HAP-1 (cell line): ENCODE measurements around the gene TACC2.

Experiments used
- DNase-seq, 2 experiments: peaks; one replicate each; pipeline ENCODE4 v3.0.0-alpha.2; 2016 to 2020; ENCODE audit warnings: low spot score in 2 of 2
- H3K27me3 ChIP-seq: fragments of 250-450 bp; sonication (Bioruptor Pico); 2 replicates; pipeline ENCODE4 v1.5.1; 2020; ENCODE audit warnings: low read depth, mild to moderate bottlenecking, moderate library complexity
- H3K36me3 ChIP-seq: fragments of 250-450 bp; sonication (Bioruptor Pico); replicated peaks from 2 replicates; pipeline ENCODE4 v1.5.1; 2020; ENCODE audit warnings: mild to moderate bottlenecking
- H3K4me1 ChIP-seq: fragments of 250-450 bp; sonication (Bioruptor Pico); 2 replicates; pipeline ENCODE4 v1.5.1; 2020; ENCODE audit warnings: mild to moderate bottlenecking
- H3K4me3 ChIP-seq: fragments of 250-450 bp; sonication (Bioruptor Pico); 2 replicates; pipeline ENCODE4 v1.5.1; 2020; ENCODE audit warnings: mild to moderate bottlenecking, moderate library complexity
- H3K9me3 ChIP-seq: fragments of 250-450 bp; sonication (Bioruptor Pico); 2 replicates; pipeline ENCODE4 v1.5.1; 2020; ENCODE audit warnings: mild to moderate bottlenecking, moderate library complexity
- in situ Hi-C: fragments of 300-500 bp; cut with MboI; formaldehyde crosslinking; loops from 3 replicates; pipeline ENCODE4 v1.14.3; 2020; ENCODE audit warnings: low sequenced_read_pairs, inconsistent platforms, mixed read lengths

TACC2 gene

DNA sequence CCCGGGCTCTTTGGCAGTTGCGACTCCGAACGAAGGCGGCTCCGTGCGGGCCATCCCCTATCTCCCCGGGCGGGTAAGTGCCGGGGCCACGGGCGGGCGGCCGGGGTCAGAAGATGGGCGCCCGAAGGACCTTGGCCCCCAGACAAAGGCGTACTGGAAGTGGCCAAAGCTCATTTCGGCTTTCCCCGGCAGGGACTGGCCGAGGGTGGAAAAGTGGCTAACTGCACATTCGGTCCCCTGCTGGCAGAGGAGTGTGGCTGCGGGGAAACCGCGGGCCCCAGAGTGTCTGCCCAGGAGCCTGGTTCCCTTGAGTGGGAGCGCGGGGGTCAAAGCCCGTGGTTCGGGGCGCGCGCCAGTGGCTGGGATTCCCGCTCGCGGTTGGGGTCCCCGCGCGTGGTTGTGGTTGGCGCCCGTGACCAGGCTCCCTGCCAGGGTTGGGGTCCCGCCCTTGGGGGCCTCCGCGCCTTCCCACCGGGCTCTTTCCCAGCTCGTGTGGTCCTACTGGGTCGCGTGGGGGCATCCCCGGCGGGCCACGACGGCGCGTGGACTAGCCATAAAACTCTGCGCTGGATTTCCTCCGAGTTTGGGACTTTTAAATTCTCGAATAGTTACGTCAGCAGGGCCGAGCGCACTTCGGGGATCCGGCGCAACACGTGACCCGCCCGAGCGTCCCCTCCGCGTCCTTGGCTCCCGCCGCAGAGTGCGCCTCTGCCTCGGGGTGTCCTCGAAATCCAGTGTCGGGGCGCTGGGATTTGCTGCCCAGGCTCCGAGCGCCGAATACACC, 124.4 kb downstream of the TACC2 start:
- 0 out of 2 replicates have a peak, but pooled peaks cover 4% of the 10 kb centered on the region for H3K9me3 ChIP-seq
- no peaks in the 10 kb centered on the region for H3K27me3 ChIP-seq
- H3K4me1 ChIP-seq = peaks cover 6% of the 10 kb centered on the region
- peak overlapping the region; percentile 66 for H3K4me3 ChIP-seq
- H3K36me3 ChIP-seq = no peaks in the 10 kb centered on the region
- DNase-seq = peak; percentile 58 to 80
- in situ Hi-C loops = no loop called here

DNA sequence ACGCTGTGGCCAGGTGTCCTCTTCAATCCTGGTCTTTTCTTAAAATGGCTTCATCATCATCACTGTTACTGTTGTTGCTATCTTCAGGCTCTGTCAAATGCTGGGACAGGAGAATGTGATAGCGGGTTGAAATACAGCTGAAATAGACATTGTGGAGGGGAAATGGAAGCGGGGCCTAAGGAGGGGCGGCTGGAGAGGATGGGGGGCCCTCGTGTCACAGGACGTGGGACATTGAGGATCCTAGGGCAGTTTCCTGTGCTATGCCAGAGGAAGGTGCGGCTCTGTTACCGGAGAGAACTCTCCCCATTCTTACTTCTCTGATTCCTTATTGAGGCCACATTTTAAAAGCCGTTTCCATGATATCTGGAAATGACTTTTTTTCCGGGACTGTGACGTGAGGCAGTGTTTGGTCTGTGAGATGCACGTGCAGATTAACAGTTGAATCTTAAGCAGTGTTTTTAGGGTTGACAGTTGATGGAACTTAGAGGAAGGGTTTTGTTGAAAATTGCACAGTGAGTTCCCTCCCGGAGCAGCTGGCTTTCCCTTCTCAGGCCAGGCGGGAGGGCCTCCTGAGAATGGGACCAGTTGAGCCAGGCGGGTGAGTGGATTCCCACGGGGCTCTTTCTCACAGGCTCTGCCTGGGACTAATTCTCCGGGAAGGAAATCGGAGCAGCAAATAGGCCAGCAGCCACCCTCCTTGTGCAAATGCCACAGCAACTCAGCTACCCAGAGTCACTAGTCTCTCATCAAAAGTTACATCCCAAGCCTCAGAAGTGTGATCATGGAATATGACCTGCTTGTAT, 125.2 kb downstream of the TACC2 start:
- Histone ChIP-seq H3K4me1 (peaks cover 6% of the 10 kb centered on the region), H3K9me3 (0 out of 2 replicates have a peak, but pooled peaks cover 4% of the 10 kb centered on the region), H3K27me3 (no peaks in the 10 kb centered on the region), H3K36me3 (no peaks in the 10 kb centered on the region), H3K4me3 (peak overlapping the region; percentile 66)
- DNase-seq = no peak
- in situ Hi-C loops = no loop called here

DNA sequence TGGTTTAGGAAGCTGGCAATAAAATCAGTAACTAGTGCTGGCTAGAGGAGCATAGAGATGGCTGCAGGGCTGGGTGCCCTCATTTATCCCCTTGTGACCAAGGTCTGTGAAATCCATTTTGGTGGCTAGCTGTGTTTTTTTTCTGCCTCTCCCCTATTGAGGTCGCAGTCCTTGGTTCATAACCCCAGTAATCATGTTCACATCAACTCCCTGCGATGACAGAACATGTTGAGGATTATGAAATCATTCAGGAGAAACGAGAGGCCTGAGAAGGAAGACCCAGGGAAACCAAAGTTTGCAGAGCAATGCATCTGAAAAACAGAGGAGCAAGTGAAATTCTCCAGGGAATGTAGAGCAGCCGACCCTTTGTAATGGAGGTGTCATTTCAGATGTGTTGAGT, 126.9 kb downstream of the TACC2 start:
- Histone ChIP-seq H3K36me3 (no peaks in the 10 kb centered on the region), H3K4me1 (peaks cover 6% of the 10 kb centered on the region), H3K9me3 (0 out of 2 replicates have a peak, but pooled peaks cover under 1% of the 10 kb centered on the region), H3K27me3 (no peaks in the 10 kb centered on the region), H3K4me3 (no peak overlapping the region)
- in situ Hi-C loops = no loop called here
- DNase-seq = no peak

DNA sequence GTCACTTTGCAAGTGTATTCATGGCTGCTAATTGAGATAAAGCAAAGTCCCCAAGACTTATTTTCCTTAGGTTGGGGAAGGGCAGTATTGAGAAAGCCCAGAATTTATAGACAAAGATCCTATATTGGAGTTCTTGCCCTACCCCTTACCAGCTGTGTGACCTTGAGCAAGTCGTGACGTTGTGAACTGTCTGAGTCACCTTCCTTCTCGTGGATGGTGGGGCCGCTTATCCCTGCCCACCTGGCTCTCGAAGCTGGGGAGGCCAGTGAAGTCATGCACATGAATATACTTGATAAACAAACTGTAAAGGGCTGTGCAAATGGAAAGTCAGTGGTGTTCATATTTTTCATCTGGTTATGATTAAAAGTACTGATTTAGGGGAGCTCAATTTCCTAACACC, 127.4 kb downstream of the TACC2 start:
- in situ Hi-C loops = no loop called here
- DNase-seq = no peak
- Histone ChIP-seq H3K9me3 (no peaks in the 10 kb centered on the region), H3K27me3 (no peaks in the 10 kb centered on the region), H3K4me1 (peaks cover 6% of the 10 kb centered on the region), H3K4me3 (no peak overlapping the region), H3K36me3 (no peaks in the 10 kb centered on the region)

DNA sequence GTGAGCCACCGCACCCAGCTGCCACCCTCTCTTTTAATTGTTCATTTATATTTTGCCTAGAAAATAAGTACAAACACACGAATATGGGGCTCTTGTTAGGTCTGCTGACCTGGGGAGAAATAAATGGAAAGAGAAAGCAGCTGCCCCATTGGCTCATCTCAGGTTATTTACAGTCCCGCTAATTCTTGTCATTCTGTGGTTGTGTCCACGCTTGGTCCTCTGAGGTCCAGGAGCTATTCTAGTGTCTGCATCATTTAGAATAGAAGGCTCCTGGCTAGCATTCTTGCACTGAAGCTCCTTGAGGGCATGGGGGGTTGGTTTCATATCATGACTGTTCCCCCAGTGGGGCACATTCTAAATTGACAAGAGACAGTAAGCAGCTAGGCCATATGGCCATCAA, 128.5 kb downstream of the TACC2 start:
- H3K9me3 ChIP-seq = no peaks in the 10 kb centered on the region

DNA sequence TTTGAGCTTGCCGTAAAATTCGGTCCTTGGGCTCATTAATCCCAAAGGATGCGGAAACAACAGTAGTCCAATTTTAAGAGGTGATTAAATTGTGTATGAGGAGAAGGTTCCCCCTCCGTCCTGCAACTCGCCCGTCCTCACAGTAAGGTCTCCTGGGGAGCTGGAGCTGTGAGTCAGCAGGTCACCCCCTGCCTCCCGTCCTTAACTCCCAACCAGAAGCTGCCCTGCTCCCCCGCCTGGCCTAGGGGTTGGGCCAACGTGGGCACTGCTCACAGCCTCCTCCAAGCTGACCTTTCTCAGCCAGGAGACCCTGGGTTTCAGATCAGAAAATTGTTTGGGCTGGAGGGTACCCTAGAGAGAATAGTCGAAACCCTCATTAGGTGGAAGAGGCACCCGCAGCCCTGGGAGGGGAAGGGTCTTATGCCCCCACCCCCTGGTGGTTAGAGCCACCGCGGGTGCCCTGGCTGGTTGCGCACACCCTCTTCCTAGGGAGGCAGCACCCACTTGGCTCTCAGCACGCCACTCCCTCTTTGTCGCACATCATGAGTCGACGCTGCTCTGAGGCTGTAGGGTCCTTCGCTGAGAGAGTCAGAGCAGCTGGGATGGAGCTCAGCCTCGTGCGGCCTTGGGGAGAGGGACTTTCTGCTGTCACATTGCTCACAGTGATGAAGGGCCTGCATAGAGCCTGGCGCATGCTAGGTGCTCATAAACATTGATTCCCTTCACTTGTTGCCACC, 131.2 kb downstream of the TACC2 start:
- Histone ChIP-seq H3K27me3 (no peaks in the 10 kb centered on the region), H3K36me3 (no peaks in the 10 kb centered on the region), H3K4me3 (no peak overlapping the region), H3K4me1 (no peaks in the 10 kb centered on the region), H3K9me3 (no peaks in the 10 kb centered on the region)
- in situ Hi-C loops = no loop called here
- DNase-seq = no peak

More for the DNA sequence above, 128.5 kb downstream of the TACC2 start:
- Histone ChIP-seq H3K4me3 (no peak overlapping the region), H3K36me3 (no peaks in the 10 kb centered on the region), H3K27me3 (no peaks in the 10 kb centered on the region), H3K4me1 (no peaks in the 10 kb centered on the region; the same call in 1 of the 2 replicates)
- in situ Hi-C loops = no loop called here
- DNase-seq = no peak

DNA sequence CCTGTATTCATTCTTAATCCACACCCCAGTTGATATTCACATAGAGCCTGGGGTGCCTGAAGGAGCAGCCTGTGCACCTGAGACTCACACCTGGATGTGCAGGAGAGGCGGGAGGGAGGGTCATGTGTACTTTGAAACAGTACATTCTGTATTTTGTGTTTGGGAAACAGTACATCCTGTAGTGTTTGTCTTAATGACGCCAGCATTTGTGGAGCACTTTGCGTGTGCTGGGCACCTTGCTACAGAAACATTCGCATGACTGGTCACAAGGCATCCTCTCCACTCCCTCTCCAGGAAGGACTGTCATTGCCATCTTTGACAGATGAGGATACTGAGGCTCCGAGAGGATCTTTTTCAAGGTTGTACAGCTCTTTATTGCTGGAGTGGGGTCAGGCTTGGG, 132.1 kb downstream of the TACC2 start:
- DNase-seq = no peak
- H3K36me3 ChIP-seq = no peaks in the 10 kb centered on the region
- H3K4me3 ChIP-seq = no peak overlapping the region
- no peaks in the 10 kb centered on the region for H3K27me3 ChIP-seq
- no peaks in the 10 kb centered on the region for H3K9me3 ChIP-seq
- in situ Hi-C loops = no loop called here
- no peaks in the 10 kb centered on the region for H3K4me1 ChIP-seq

DNA sequence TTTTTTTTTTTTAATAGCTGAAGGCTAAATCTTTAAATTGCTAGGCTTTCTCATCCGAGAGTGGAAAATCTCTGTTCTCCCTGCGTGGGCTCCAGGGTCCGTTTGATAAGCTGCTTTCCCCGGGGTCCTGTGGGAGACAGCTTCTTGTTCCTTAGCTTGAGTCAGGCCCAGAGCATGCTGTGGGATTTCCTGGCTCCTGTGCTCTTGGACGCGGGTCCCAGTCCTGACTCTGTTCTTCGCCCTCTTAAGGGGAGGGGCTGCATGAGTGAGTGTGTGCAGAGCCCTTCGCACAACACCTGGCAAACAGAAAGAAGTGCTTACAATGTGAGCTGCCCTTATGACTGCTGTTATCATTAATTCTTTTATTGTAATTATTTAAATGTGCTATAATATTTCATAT, 133.5 kb downstream of the TACC2 start:
- Histone ChIP-seq H3K9me3 (no peaks in the 10 kb centered on the region), H3K4me3 (no peak overlapping the region), H3K36me3 (no peaks in the 10 kb centered on the region), H3K27me3 (no peaks in the 10 kb centered on the region), H3K4me1 (peaks cover 7% of the 10 kb centered on the region)
- in situ Hi-C loops = no loop called here
- no peak for DNase-seq

DNA sequence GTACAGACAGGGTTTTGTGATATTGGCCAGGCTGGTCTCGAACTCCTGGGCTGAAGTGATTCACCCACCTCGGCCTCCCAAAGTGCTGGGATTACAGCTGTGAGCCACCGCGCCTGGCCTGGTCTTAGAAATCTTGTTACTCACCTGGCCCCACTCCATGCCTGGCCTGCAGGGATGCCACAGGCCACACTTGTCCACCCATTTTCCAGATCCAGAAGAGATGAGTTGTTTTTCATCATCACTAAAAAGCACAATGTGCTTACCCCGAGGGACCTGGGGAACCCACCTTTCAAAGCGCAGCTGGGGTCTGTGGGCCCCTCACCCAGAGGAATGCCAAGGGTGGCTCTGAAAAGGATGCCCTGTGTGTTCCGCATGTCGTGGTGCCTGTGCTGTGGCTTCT, 134.2 kb downstream of the TACC2 start:
- Histone ChIP-seq H3K4me3 (no peak overlapping the region), H3K36me3 (no peaks in the 10 kb centered on the region), H3K9me3 (no peaks in the 10 kb centered on the region), H3K27me3 (no peaks in the 10 kb centered on the region), H3K4me1 (peaks cover 7% of the 10 kb centered on the region)
- in situ Hi-C loops = no loop called here
- DNase-seq = no peak

DNA sequence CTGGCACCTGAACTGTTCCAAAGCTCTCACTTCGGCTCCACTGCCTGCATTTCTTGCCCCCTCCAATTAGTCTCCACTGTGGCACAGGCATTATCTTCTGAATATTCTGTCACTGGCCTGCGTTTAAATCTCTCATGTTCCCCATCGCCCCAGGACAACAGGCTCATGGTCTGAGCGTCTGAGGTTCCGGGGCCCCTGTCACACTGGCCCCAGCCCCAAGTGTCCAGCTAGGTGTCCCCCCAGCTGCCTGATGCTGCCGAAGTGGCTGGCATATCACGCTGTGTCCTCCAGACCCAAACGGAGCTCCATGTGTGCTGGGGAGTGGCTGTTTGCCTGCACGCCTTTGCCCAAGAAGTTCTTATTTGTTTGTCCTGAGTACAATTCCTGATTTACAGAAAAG, 135.4 kb downstream of the TACC2 start:
- Histone ChIP-seq H3K4me1 (peaks cover 7% of the 10 kb centered on the region), H3K4me3 (no peak overlapping the region), H3K36me3 (no peaks in the 10 kb centered on the region), H3K9me3 (no peaks in the 10 kb centered on the region), H3K27me3 (no peaks in the 10 kb centered on the region)
- in situ Hi-C loops = no loop called here
- no peak for DNase-seq

DNA sequence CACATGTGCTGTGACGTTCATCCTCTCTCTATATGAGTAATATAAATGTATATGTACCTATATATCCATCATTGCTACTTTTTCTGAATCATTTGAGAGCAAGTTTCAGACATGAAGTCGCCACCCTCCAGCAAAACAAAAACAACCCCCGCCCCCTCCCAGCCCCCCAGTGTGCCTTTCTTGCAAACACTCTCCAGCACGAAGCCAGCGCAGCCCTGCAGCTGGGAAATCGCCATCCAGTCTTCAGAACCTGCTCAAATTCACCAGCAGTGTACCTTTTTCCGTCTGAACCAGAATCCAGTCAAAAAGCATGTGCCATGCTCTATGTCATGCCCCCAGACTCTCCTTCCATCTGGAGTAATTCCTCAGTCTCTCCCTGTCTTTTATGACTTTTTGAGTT, 135.8 kb downstream of the TACC2 start:
- Histone ChIP-seq H3K4me1 (peaks cover 7% of the 10 kb centered on the region), H3K4me3 (no peak overlapping the region), H3K36me3 (no peaks in the 10 kb centered on the region), H3K9me3 (no peaks in the 10 kb centered on the region), H3K27me3 (no peaks in the 10 kb centered on the region)
- DNase-seq = no peak
- in situ Hi-C loops = loop anchor here (25.0 kb wide), 1 partner anchor 312 kb away; no protein-coding TSS in a partner anchor

DNA sequence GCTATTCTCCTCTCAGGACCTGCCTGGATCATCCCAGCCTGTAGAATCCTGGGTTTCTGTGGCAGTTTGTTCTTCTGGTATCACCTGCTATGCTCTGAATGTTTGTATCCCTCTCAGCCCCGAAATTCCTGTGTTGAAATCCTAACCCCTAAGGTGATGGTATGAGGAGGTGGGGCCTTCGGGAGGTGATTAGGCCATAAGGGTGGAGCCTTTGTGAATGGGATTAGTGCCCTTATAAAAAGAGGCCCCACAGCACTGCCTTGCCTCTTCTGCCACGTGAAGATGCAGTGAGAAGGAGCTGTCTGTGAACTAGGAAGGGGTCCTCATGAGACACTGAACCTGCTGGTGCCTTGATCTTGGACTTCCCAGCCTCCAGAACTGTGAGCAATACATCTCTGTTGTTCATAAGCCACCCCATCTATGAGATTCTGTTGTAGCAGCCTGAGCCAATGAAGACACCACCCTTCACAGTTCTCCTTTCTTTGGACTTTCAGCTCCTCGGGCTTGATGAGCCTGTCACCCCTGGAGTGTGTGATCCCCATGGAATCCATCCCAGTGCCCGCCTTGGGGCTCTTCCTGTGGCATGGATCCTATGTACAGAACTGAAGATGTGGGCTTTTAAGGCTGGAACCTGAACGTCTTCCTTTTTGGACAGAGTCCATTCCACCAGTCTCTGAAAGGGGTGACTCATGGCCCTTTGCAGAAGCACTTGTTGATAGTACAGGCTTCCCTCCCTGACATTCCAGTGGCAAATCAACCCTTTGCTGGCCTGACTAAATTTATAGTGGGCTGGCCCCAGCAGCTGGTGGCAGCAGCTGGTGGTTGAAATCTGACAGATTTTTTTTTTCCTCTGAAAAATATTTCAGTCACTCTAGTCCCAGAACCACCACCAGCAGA, 138.0 kb downstream of the TACC2 start:
- DNase-seq = peak; percentile 35 to 44
- Histone ChIP-seq H3K4me3 (no peak overlapping the region), H3K9me3 (no peaks in the 10 kb centered on the region), H3K4me1 (peaks cover 7% of the 10 kb centered on the region), H3K27me3 (no peaks in the 10 kb centered on the region), H3K36me3 (no peaks in the 10 kb centered on the region)
- in situ Hi-C loops = loop anchor here (25.0 kb wide), 1 partner anchor 310 kb away; no protein-coding TSS in a partner anchor

DNA sequence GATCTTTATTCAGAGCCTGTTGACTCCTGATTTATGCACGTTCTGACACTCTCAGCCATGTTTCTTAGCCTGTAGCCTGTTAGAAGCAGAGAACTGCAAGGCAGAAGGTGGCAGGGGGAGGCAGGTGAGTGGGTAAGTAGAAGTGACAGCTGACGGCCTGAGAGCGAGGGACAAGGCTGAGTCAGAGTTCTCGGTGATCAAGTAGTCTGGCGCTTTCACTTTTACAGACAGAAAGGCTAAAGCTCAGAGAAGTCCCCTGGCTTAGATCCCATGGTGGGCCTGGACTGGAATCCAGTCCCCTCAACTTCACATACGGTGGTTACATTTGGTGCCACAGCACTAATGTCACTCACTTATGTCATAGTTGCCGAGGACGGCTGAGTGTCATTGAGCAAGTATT, 139.0 kb downstream of the TACC2 start:
- in situ Hi-C loops = loop anchor here (25.0 kb wide), 1 partner anchor 309 kb away; no protein-coding TSS in a partner anchor
- no peaks in the 10 kb centered on the region for H3K9me3 ChIP-seq
- no peak overlapping the region for H3K4me3 ChIP-seq
- no peaks in the 10 kb centered on the region for H3K36me3 ChIP-seq
- no peak for DNase-seq
- H3K4me1 ChIP-seq = peaks cover 7% of the 10 kb centered on the region
- H3K27me3 ChIP-seq = no peaks in the 10 kb centered on the region
